ENCODE data around the gene PHTF1.

PHTF1 gene

DNA sequence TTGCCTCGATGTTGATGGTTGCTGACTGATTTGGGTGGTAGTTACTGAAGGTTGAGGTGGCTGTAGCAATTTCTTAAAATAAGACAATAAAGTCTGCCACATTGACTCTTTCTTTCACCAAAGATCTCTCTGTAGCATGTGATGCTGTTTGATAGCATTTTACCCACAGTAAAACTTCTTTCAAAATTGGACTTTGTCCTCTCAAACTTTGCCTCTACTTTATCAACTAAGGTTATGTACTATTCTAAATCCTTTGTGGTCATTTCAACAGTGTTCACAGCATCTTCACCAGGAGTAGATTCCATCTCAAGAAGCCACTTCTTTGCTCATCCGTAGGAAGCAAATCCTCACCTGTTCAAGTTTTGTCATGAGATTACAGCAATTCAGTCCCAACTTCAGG is 93.2 kb downstream of the PHTF1 start:
- Histone ChIP-seq H3K27me3 (ENCODE audit: control insufficient read depth in 3 of 3, insufficient read depth in 3 of 3, low read depth in 1 of 3, low read length in 3 of 3) (no peaks in the 10 kb centered on the region), H4K91ac (ENCODE audit: low read depth, low read length, poor library complexity) (no peak overlapping the region), H3K4me1 (ENCODE audit: control insufficient read depth in 2 of 2, insufficient read depth in 1 of 2, low read depth in 1 of 2, low read length in 2 of 2) (no peaks in the 10 kb centered on the region), H2AFZ (ENCODE audit: low read length) (no peak overlapping the region), H3K9me3 (replicated peaks in 1 of 2; ENCODE audit: control insufficient read depth in 2 of 2, insufficient read depth in 1 of 2, low read depth in 1 of 2, low read length in 2 of 2) (no peaks in the 10 kb centered on the region), H3K36me3 (replicated peaks in 1 of 2; ENCODE audit: control insufficient read depth in 2 of 2, insufficient read depth in 2 of 2, low read length in 2 of 2) (peaks cover 0 to 2% of the 10 kb centered on the region in 2 donors), H2BK15ac (ENCODE audit: low read length) (no peak overlapping the region), H4K8ac (ENCODE audit: low read depth, low read length) (no peak overlapping the region), H3K4me3 (ENCODE audit: low read length in 2 of 2) (no peak overlapping the region), H2BK120ac (ENCODE audit: low read depth, low read length) (no peak overlapping the region), H3K4ac (ENCODE audit: low read length) (no peak overlapping the region), H3K18ac (ENCODE audit: low read length) (no peak overlapping the region), H3K23ac (ENCODE audit: low read depth, low read length, poor library complexity) (no peak overlapping the region), H2BK12ac (ENCODE audit: low read length) (no peak overlapping the region), H3K14ac (ENCODE audit: low read length) (no peak overlapping the region), H3K9ac (ENCODE audit: low read depth, low read length, poor library complexity) (no peak overlapping the region), H2AK5ac (ENCODE audit: low read depth, low read length) (no peak overlapping the region), H3K79me1 (ENCODE audit: low read depth, low read length) (no peaks in the 10 kb centered on the region), H3K27ac (replicated peaks; ENCODE audit: low read length) (no peak overlapping the region), H3K4me2 (ENCODE audit: insufficient read depth, low read length, poor library complexity, severe bottlenecking) (no peak overlapping the region), H2BK5ac (ENCODE audit: low read length) (no peak overlapping the region)
- no CpG with 5 or more reads among the region's 2 CpGs for WGBS, 2 donors (ENCODE audit: extremely low coverage in 2 of 2, insufficient read length in 2 of 2, insufficient replicate concordance in 1 of 2)
- DNase-seq (ENCODE audit: low spot score) = no peak

- H2BK120ac ChIP-seq (ENCODE audit: low read depth, low read length) = no peak overlapping the region
- no peak overlapping the region for H4K91ac ChIP-seq (ENCODE audit: low read depth, low read length, poor library complexity)
- H2AFZ ChIP-seq (ENCODE audit: low read length) = no peak overlapping the region
- no peak overlapping the region for H3K4me3 ChIP-seq (ENCODE audit: low read length in 2 of 2)
- no peaks in the 10 kb centered on the region for H3K27me3 ChIP-seq (ENCODE audit: control insufficient read depth in 3 of 3, insufficient read depth in 3 of 3, low read depth in 1 of 3, low read length in 3 of 3)
- no peak overlapping the region for H2BK12ac ChIP-seq (ENCODE audit: low read length)
- H3K23ac ChIP-seq (ENCODE audit: low read depth, low read length, poor library complexity) = no peak overlapping the region
- no peaks in the 10 kb centered on the region for H3K9me3 ChIP-seq (replicated peaks in 1 of 2; ENCODE audit: control insufficient read depth in 2 of 2, insufficient read depth in 1 of 2, low read depth in 1 of 2, low read length in 2 of 2)
- no peaks in the 10 kb centered on the region for H3K79me1 ChIP-seq (ENCODE audit: low read depth, low read length)
- no peak overlapping the region for H3K4me2 ChIP-seq (ENCODE audit: insufficient read depth, low read length, poor library complexity, severe bottlenecking)
- H2AK5ac ChIP-seq (ENCODE audit: low read depth, low read length) = no peak overlapping the region
- no peak overlapping the region for H4K8ac ChIP-seq (ENCODE audit: low read depth, low read length)
- peaks cover 2 to 4% of the 10 kb centered on the region in 2 donors for H3K36me3 ChIP-seq (replicated peaks in 1 of 2; ENCODE audit: control insufficient read depth in 2 of 2, insufficient read depth in 2 of 2, low read length in 2 of 2)
- H3K14ac ChIP-seq (ENCODE audit: low read length) = no peak overlapping the region
- H3K27ac ChIP-seq (replicated peaks; ENCODE audit: low read length) = no peak overlapping the region
- H3K4me1 ChIP-seq (ENCODE audit: control insufficient read depth in 2 of 2, insufficient read depth in 1 of 2, low read depth in 1 of 2, low read length in 2 of 2) = no peaks in the 10 kb centered on the region
- H2BK5ac ChIP-seq (ENCODE audit: low read length) = no peak overlapping the region
- H3K9ac ChIP-seq (ENCODE audit: low read depth, low read length, poor library complexity) = no peak overlapping the region
- no peak overlapping the region for H3K4ac ChIP-seq (ENCODE audit: low read length)
- no peak for DNase-seq (ENCODE audit: low spot score)
- H3K18ac ChIP-seq (ENCODE audit: low read length) = no peak overlapping the region
- H2BK15ac ChIP-seq (ENCODE audit: low read length) = no peak overlapping the region
Measured at GRCh38 chr1:113665071-113665470, 94.2 kb downstream of the PHTF1 start.

DNA sequence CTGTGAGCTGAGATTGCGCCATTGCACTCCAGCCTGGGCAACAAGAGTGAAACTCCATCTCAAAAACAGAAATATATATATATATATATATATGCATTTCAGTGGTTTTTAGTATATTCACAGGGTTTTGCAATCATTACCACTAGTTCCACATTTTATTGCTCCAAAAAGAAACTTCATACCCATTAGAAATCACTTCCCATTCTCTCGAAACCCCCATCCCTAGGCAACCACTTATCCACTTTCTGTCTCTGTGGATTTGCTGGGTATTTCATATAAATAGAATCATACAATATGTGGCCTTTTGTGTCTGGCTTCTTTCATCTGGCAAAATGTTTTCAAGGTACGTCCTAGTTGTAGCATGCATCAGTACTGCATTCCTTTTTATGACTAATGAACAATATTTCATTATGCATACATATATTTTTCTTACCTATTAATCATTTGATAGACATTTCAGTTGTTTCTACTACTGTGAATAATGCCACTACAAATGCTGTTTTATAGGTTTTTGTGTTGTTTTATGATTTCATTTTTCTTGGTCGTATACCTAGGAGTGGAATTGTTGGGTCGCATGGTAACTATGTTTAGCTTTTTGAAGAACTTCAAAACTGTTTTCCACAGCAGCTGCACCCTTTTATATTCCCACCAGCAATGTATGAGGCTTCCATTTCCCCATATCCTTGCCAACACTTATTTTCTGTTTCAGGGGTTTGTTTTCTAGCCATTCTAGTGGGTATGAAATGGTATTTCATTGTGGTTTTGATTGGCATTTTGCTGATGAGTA is 95.9 kb downstream of the PHTF1 start:
- Histone ChIP-seq H4K91ac (ENCODE audit: low read depth, low read length, poor library complexity) (no peak overlapping the region), H3K9me3 (replicated peaks in 1 of 2; ENCODE audit: control insufficient read depth in 2 of 2, insufficient read depth in 1 of 2, low read depth in 1 of 2, low read length in 2 of 2) (no peaks in the 10 kb centered on the region), H3K9ac (ENCODE audit: low read depth, low read length, poor library complexity) (no peak overlapping the region), H3K23ac (ENCODE audit: low read depth, low read length, poor library complexity) (no peak overlapping the region), H3K36me3 (replicated peaks in 1 of 2; ENCODE audit: control insufficient read depth in 2 of 2, insufficient read depth in 2 of 2, low read length in 2 of 2) (peaks cover 2 to 8% of the 10 kb centered on the region in 2 donors), H3K4me2 (ENCODE audit: insufficient read depth, low read length, poor library complexity, severe bottlenecking) (no peak overlapping the region), H2BK15ac (ENCODE audit: low read length) (no peak overlapping the region), H3K79me1 (ENCODE audit: low read depth, low read length) (no peaks in the 10 kb centered on the region), H2BK120ac (ENCODE audit: low read depth, low read length) (no peak overlapping the region), H2AFZ (ENCODE audit: low read length) (no peak overlapping the region), H3K18ac (ENCODE audit: low read length) (no peak overlapping the region), H3K4ac (ENCODE audit: low read length) (no peak overlapping the region), H3K4me1 (ENCODE audit: control insufficient read depth in 2 of 2, insufficient read depth in 1 of 2, low read depth in 1 of 2, low read length in 2 of 2) (peaks cover 0 to 5% of the 10 kb centered on the region in 2 donors), H2BK12ac (ENCODE audit: low read length) (no peak overlapping the region), H3K27ac (replicated peaks; ENCODE audit: low read length) (no peak overlapping the region), H2BK5ac (ENCODE audit: low read length) (no peak overlapping the region), H3K27me3 (ENCODE audit: control insufficient read depth in 3 of 3, insufficient read depth in 3 of 3, low read depth in 1 of 3, low read length in 3 of 3) (no peaks in the 10 kb centered on the region), H3K14ac (ENCODE audit: low read length) (no peak overlapping the region), H3K4me3 (ENCODE audit: low read length in 2 of 2) (no peak overlapping the region), H2AK5ac (ENCODE audit: low read depth, low read length) (no peak overlapping the region), H4K8ac (ENCODE audit: low read depth, low read length) (no peak overlapping the region)
- no peak for DNase-seq (ENCODE audit: low spot score)
- WGBS, 2 donors (ENCODE audit: extremely low coverage in 2 of 2, insufficient read length in 2 of 2, insufficient replicate concordance in 1 of 2) = no CpG with 5 or more reads among the region's 5 CpGs

DNA sequence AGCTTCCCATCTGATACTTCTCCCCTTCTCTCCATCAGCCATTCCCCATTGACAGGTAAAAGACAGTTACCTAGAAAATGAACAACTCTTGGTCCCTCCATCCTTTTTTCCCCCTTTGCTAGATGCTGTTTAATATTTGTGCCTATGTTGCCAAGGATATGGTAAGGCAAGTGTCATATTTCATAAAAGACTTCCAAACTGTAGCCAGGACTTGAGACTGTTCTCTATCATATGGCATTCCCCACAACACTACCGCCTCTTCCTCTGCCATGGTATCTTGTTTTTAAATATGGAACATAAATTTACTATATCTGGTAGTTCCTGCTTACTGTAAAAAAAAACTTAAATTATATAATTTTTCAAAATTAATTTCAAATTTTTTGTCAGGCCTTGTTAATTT is 97.2 kb downstream of the PHTF1 start:
- no peak overlapping the region for H2AFZ ChIP-seq (ENCODE audit: low read length)
- H3K14ac ChIP-seq (ENCODE audit: low read length) = no peak overlapping the region
- no peak for DNase-seq (ENCODE audit: low spot score)
- no peak overlapping the region for H2BK120ac ChIP-seq (ENCODE audit: low read depth, low read length)
- no peak overlapping the region for H3K4me3 ChIP-seq (ENCODE audit: low read length in 2 of 2)
- no CpG with 5 or more reads among the region's 1 CpG for WGBS, 2 donors (ENCODE audit: extremely low coverage in 2 of 2, insufficient read length in 2 of 2, insufficient replicate concordance in 1 of 2)
- H3K9me3 ChIP-seq (replicated peaks in 1 of 2; ENCODE audit: control insufficient read depth in 2 of 2, insufficient read depth in 1 of 2, low read depth in 1 of 2, low read length in 2 of 2) = no peaks in the 10 kb centered on the region
- H2BK5ac ChIP-seq (ENCODE audit: low read length) = no peak overlapping the region
- no peak overlapping the region for H4K8ac ChIP-seq (ENCODE audit: low read depth, low read length)
- H3K79me1 ChIP-seq (ENCODE audit: low read depth, low read length) = no peaks in the 10 kb centered on the region
- no peak overlapping the region for H3K23ac ChIP-seq (ENCODE audit: low read depth, low read length, poor library complexity)
- no peak overlapping the region for H2AK5ac ChIP-seq (ENCODE audit: low read depth, low read length)
- H3K27ac ChIP-seq (replicated peaks; ENCODE audit: low read length) = no peak overlapping the region
- no peaks in the 10 kb centered on the region for H3K27me3 ChIP-seq (ENCODE audit: control insufficient read depth in 3 of 3, insufficient read depth in 3 of 3, low read depth in 1 of 3, low read length in 3 of 3)
- H4K91ac ChIP-seq (ENCODE audit: low read depth, low read length, poor library complexity) = no peak overlapping the region
- peaks cover 0 to 5% of the 10 kb centered on the region in 2 donors for H3K4me1 ChIP-seq (ENCODE audit: control insufficient read depth in 2 of 2, insufficient read depth in 1 of 2, low read depth in 1 of 2, low read length in 2 of 2)
- H2BK12ac ChIP-seq (ENCODE audit: low read length) = no peak overlapping the region
- H3K4ac ChIP-seq (ENCODE audit: low read length) = no peak overlapping the region
- H2BK15ac ChIP-seq (ENCODE audit: low read length) = no peak overlapping the region
- H3K36me3 ChIP-seq (replicated peaks in 1 of 2; ENCODE audit: control insufficient read depth in 2 of 2, insufficient read depth in 2 of 2, low read length in 2 of 2) = peaks cover 2 to 8% of the 10 kb centered on the region in 2 donors
- no peak overlapping the region for H3K4me2 ChIP-seq (ENCODE audit: insufficient read depth, low read length, poor library complexity, severe bottlenecking)
- H3K9ac ChIP-seq (ENCODE audit: low read depth, low read length, poor library complexity) = no peak overlapping the region
- no peak overlapping the region for H3K18ac ChIP-seq (ENCODE audit: low read length)

All from neuronal stem cell (in vitro differentiated cells).